Measurements from ENCODE around the gene KCNH1.
A peak's percentile ranks its signal among the peaks of the same experiment; 100 is the strongest.

Gene KCNH1

GRCh38 chr1:210697185-210697584, 436.8 kb downstream of the KCNH1 start:
- peak overlapping the region; percentile 3 for H3K4me3 ChIP-seq (IDR thresholded peaks at IDR 0.05; ENCODE audit: insufficient read depth, low read depth, low read length)
- H4K20me1 ChIP-seq (ENCODE audit: insufficient read depth), result no peaks in the 10 kb centered on the region
- H3K27me3 ChIP-seq (ENCODE audit: insufficient read depth, low read depth), result no peaks in the 10 kb centered on the region
- no peak overlapping the region for H2AFZ ChIP-seq (ENCODE audit: low read depth)
- no peaks in the 10 kb centered on the region for H3K79me2 ChIP-seq (ENCODE audit: insufficient read depth, low read depth)
- H3K4me1 ChIP-seq (ENCODE audit: low read depth, poor library complexity, severe bottlenecking), result peaks cover 50% of the 10 kb centered on the region
- no peak overlapping the region for H3K9ac ChIP-seq
- H3K27ac ChIP-seq, result peak overlapping the region; percentile 69
- no peak; the same call in 1 of the 2 replicates for TF ChIP-seq CTCF (conservative IDR thresholded peaks at IDR 0.05; ENCODE audit: low read depth, low read length)
- peak overlapping the region; percentile 97 for H3K4me2 ChIP-seq
- no peaks in the 10 kb centered on the region for H3K36me3 ChIP-seq (ENCODE audit: insufficient read depth)

- no peaks in the 10 kb centered on the region for H3K36me3 ChIP-seq (ENCODE audit: insufficient read depth)
- peak overlapping the region; percentile 35 for H3K4me3 ChIP-seq (IDR thresholded peaks at IDR 0.05; ENCODE audit: insufficient read depth, low read depth, low read length)
- peak overlapping the region; percentile 69 for H3K27ac ChIP-seq
- no peaks in the 10 kb centered on the region for H4K20me1 ChIP-seq (ENCODE audit: insufficient read depth)
- peak overlapping the region; percentile 31; the same call in 1 of the 2 replicates for H2AFZ ChIP-seq (ENCODE audit: low read depth)
- H3K27me3 ChIP-seq (ENCODE audit: insufficient read depth, low read depth), result no peaks in the 10 kb centered on the region
- H3K9ac ChIP-seq, result peak overlapping the region; percentile 26; the same call in 1 of the 2 replicates
- H3K79me2 ChIP-seq (ENCODE audit: insufficient read depth, low read depth), result no peaks in the 10 kb centered on the region
- peak overlapping the region; percentile 97 for H3K4me2 ChIP-seq
- TF ChIP-seq CTCF (conservative IDR thresholded peaks at IDR 0.05; ENCODE audit: low read depth, low read length), result peak; percentile 59
- H3K4me1 ChIP-seq (ENCODE audit: low read depth, poor library complexity, severe bottlenecking), result peaks cover 50% of the 10 kb centered on the region
Observed at GRCh38 chr1:210696709-210697108, 437.2 kb downstream of the KCNH1 start.

- no peak overlapping the region for H3K9ac ChIP-seq
- no peak overlapping the region for H2AFZ ChIP-seq (ENCODE audit: low read depth)
- H3K79me2 ChIP-seq (ENCODE audit: insufficient read depth, low read depth), result no peaks in the 10 kb centered on the region
- no peaks in the 10 kb centered on the region for H3K27me3 ChIP-seq (ENCODE audit: insufficient read depth, low read depth)
- no peak overlapping the region for H3K4me2 ChIP-seq
- no peak overlapping the region for H3K27ac ChIP-seq
- no peaks in the 10 kb centered on the region for H3K36me3 ChIP-seq (ENCODE audit: insufficient read depth)
- TF ChIP-seq CTCF (conservative IDR thresholded peaks at IDR 0.05; ENCODE audit: low read depth, low read length), result no peak
- no peak overlapping the region for H3K4me3 ChIP-seq (IDR thresholded peaks at IDR 0.05; ENCODE audit: insufficient read depth, low read depth, low read length)
- H3K4me1 ChIP-seq (ENCODE audit: low read depth, poor library complexity, severe bottlenecking), result peaks cover 45% of the 10 kb centered on the region
- no peaks in the 10 kb centered on the region for H4K20me1 ChIP-seq (ENCODE audit: insufficient read depth)
Observed at GRCh38 chr1:210695026-210695425, 438.9 kb downstream of the KCNH1 start.

- no peak overlapping the region for H3K4me2 ChIP-seq
- no peak overlapping the region for H2AFZ ChIP-seq (ENCODE audit: low read depth)
- H3K79me2 ChIP-seq (ENCODE audit: insufficient read depth, low read depth), result no peaks in the 10 kb centered on the region
- no peak overlapping the region for H3K4me3 ChIP-seq (IDR thresholded peaks at IDR 0.05; ENCODE audit: insufficient read depth, low read depth, low read length)
- no peak overlapping the region for H3K27ac ChIP-seq
- H3K4me1 ChIP-seq (ENCODE audit: low read depth, poor library complexity, severe bottlenecking), result peaks cover 41% of the 10 kb centered on the region
- no peak for TF ChIP-seq CTCF (conservative IDR thresholded peaks at IDR 0.05; ENCODE audit: low read depth, low read length)
- H3K27me3 ChIP-seq (ENCODE audit: insufficient read depth, low read depth), result no peaks in the 10 kb centered on the region
- no peak overlapping the region for H3K9ac ChIP-seq
- H3K36me3 ChIP-seq (ENCODE audit: insufficient read depth), result no peaks in the 10 kb centered on the region
- no peaks in the 10 kb centered on the region for H4K20me1 ChIP-seq (ENCODE audit: insufficient read depth)
Observed at GRCh38 chr1:210692796-210693195, 441.2 kb downstream of the KCNH1 start.
